HL-60 (cell line): Measurements from ENCODE around the gene PXDN.

Source experiments
- DNase-seq, 2 experiments: peaks; one replicate each; pipeline ENCODE4 v3.0.0-alpha.2; 2010 to 2020; ENCODE audit warnings: low read depth in 1 of 2, low spot score in 1 of 2
- H3K27ac ChIP-seq: fragments of 250-450 bp; sonication (Bioruptor Pico); replicated peaks from 2 replicates; pipeline ENCODE4 v1.5.1; 2020; ENCODE audit warnings: mild to moderate bottlenecking, moderate library complexity
- H3K27me3 ChIP-seq: fragments of 250-450 bp; sonication (Bioruptor Pico); 2 replicates; pipeline ENCODE4 v1.5.1; 2021; ENCODE audit warnings: mild to moderate bottlenecking, moderate library complexity; ENCODE audit not compliant: insufficient read depth, poor library complexity, severe bottlenecking
- H3K4me3 ChIP-seq: replicated peaks from 2 replicates; pipeline ENCODE4 v1.5.1; 2011; ENCODE audit warnings: mild to moderate bottlenecking, control low read depth, low read length; ENCODE audit not compliant: insufficient read depth
- CTCF ChIP-seq: IDR thresholded peaks from one replicate; pipeline ENCODE4 v1.5.1; 2011; ENCODE audit warnings: low read length, control low read depth, inconsistent platforms; ENCODE audit not compliant: insufficient read depth
- GABPA ChIP-seq: IDR thresholded peaks from 2 replicates; pipeline ENCODE4 v1.6.1; 2012; ENCODE audit warnings: low read depth
- POLR2AphosphoS5 ChIP-seq: IDR thresholded peaks from 2 replicates; pipeline ENCODE4 v1.6.1; 2012; ENCODE audit warnings: low read depth
- REST ChIP-seq: IDR thresholded peaks from 2 replicates; pipeline ENCODE4 v1.6.1; 2012; ENCODE audit warnings: low read depth; ENCODE audit not compliant: insufficient replicate concordance
- SPI1 ChIP-seq: IDR thresholded peaks from 2 replicates; pipeline ENCODE4 v1.6.1; 2012; ENCODE audit warnings: low read depth, mild to moderate bottlenecking, borderline replicate concordance

Gene PXDN

GRCh38 chr2:1676913-1677820 is 67.1 kb downstream of the PXDN start:
- TF ChIP-seq GABPA (no peak), SPI1 (no peak), REST (no peak), CTCF (no peak), POLR2AphosphoS5 (no peak)
- Histone ChIP-seq H3K27me3 (no peaks in the 10 kb centered on the region), H3K4me3 (no peak overlapping the region), H3K27ac (no peak overlapping the region)
- DNase-seq = no peak

GRCh38 chr2:1676091-1676912 is 68.0 kb downstream of the PXDN start:
- H3K27ac ChIP-seq = no peak overlapping the region
- no peak for DNase-seq
- H3K27me3 ChIP-seq = no peaks in the 10 kb centered on the region
- H3K4me3 ChIP-seq = no peak overlapping the region
- no peak for TF ChIP-seq CTCF

GRCh38 chr2:1675633-1676032 is 68.7 kb downstream of the PXDN start:
- no peak for DNase-seq
- Histone ChIP-seq H3K4me3 (no peak overlapping the region), H3K27me3 (no peaks in the 10 kb centered on the region), H3K27ac (no peak overlapping the region)
- TF ChIP-seq SPI1 (no peak), CTCF (no peak), POLR2AphosphoS5 (no peak), GABPA (no peak), REST (no peak)
